H9 (cell line): ENCODE measurements around the gene SARS1. TPM values are rescaled to one million over a fixed set of nuclear protein-coding genes. Genes with fewer than 3 reads are reported as not detected.

Source experiments
- DNase-seq: peaks from one replicate; pipeline ENCODE4 v3.0.0-alpha.2; 2017
- H2AFZ ChIP-seq: one replicate; pipeline ENCODE4 v1.6.1; 2013; ENCODE audit warnings: mild to moderate bottlenecking, low read length, control low read depth, moderate library complexity
- H2AK5ac ChIP-seq: 2 replicates; pipeline ENCODE4 v1.6.1; 2013; ENCODE audit warnings: low read length, control low read depth, mixed read lengths; ENCODE audit not compliant: insufficient read length
- H2BK120ac ChIP-seq: one replicate; pipeline ENCODE4 v1.6.1; 2013; ENCODE audit warnings: low read depth, mild to moderate bottlenecking, low read length, control low read depth, inconsistent platforms; ENCODE audit not compliant: poor library complexity, severe bottlenecking
- H2BK12ac ChIP-seq: 2 replicates; pipeline ENCODE4 v1.6.1; 2013; ENCODE audit warnings: low read length, control low read depth, mixed read lengths, low read depth; ENCODE audit not compliant: insufficient read length
- H2BK15ac ChIP-seq: 2 replicates; pipeline ENCODE4 v1.6.1; 2013; ENCODE audit warnings: low read depth, low read length, control low read depth
- H2BK20ac ChIP-seq: one replicate; pipeline ENCODE4 v1.6.1; 2013; ENCODE audit warnings: low read depth, mild to moderate bottlenecking, low read length, control low read depth, inconsistent platforms; ENCODE audit not compliant: poor library complexity, severe bottlenecking
- H2BK5ac ChIP-seq: 2 replicates; pipeline ENCODE4 v1.6.1; 2013; ENCODE audit warnings: low read length, control low read depth, mixed read lengths; ENCODE audit not compliant: insufficient read length
- H3K14ac ChIP-seq: 2 replicates; pipeline ENCODE4 v1.6.1; 2013; ENCODE audit warnings: low read length, control low read depth; ENCODE audit not compliant: insufficient read depth
- H3K18ac ChIP-seq: 2 replicates; pipeline ENCODE4 v1.6.1; 2013; ENCODE audit warnings: low read depth, mild to moderate bottlenecking, mixed read lengths, low read length, control low read depth; ENCODE audit not compliant: insufficient read length
- H3K23ac ChIP-seq: 2 replicates; pipeline ENCODE4 v1.6.1; 2013; ENCODE audit warnings: low read length, control low read depth, mixed read lengths, low read depth; ENCODE audit not compliant: insufficient read length
- H3K23me2 ChIP-seq: 2 replicates; pipeline ENCODE4 v1.6.1; 2013; ENCODE audit warnings: low read depth, mild to moderate bottlenecking, mixed read lengths, low read length, control low read depth; ENCODE audit not compliant: insufficient read length, poor library complexity, severe bottlenecking
- H3K27ac ChIP-seq: 2 replicates; pipeline ENCODE4 v1.5.1; 2013; ENCODE audit warnings: low read length, control low read depth, mixed read lengths, low read depth; ENCODE audit not compliant: insufficient read length
- H3K27me3 ChIP-seq: 2 replicates; pipeline ENCODE4 v1.6.1; 2013; ENCODE audit warnings: low read length, control low read depth, inconsistent platforms; ENCODE audit not compliant: insufficient read depth
- H3K4ac ChIP-seq: 2 replicates; pipeline ENCODE4 v1.6.1; 2013; ENCODE audit warnings: low read depth, mild to moderate bottlenecking, control low read depth, inconsistent platforms, low read length, moderate library complexity
- H3K4me1 ChIP-seq: 2 replicates; pipeline ENCODE4 v1.6.1; 2013; ENCODE audit warnings: low read length, control low read depth, inconsistent platforms; ENCODE audit not compliant: insufficient read depth
- H3K4me2 ChIP-seq: 2 replicates; pipeline ENCODE4 v1.6.1; 2013; ENCODE audit warnings: low read length, control low read depth, mixed read lengths; ENCODE audit not compliant: insufficient read length, insufficient read depth
- H3K56ac ChIP-seq: 2 replicates; pipeline ENCODE4 v1.6.1; 2013; ENCODE audit warnings: low read depth, mild to moderate bottlenecking, mixed read lengths, low read length, control low read depth; ENCODE audit not compliant: insufficient read length
- H3K79me1 ChIP-seq: 2 replicates; pipeline ENCODE4 v1.6.1; 2013; ENCODE audit warnings: low read depth, mild to moderate bottlenecking, moderate library complexity, low read length, control low read depth, inconsistent platforms; ENCODE audit not compliant: insufficient read depth, poor library complexity, severe bottlenecking
- H3K79me2 ChIP-seq: 2 replicates; pipeline ENCODE4 v1.6.1; 2013; ENCODE audit warnings: low read length, control low read depth, inconsistent platforms; ENCODE audit not compliant: insufficient read depth
- H3K9ac ChIP-seq: 2 replicates; pipeline ENCODE4 v1.6.1; 2013; ENCODE audit warnings: low read length, control low read depth, mixed read lengths; ENCODE audit not compliant: insufficient read length; ENCODE audit errors: extremely low read depth
- H3K9me3 ChIP-seq: one replicate; pipeline ENCODE4 v1.6.1; 2013; ENCODE audit warnings: low read depth, low read length, inconsistent platforms; ENCODE audit not compliant: control insufficient read depth
- H3T11ph ChIP-seq: one replicate; pipeline ENCODE4 v1.6.1; 2013; ENCODE audit warnings: mild to moderate bottlenecking, low read length, control low read depth, inconsistent platforms
- H4K20me1 ChIP-seq: one replicate; pipeline ENCODE4 v1.6.1; 2013; ENCODE audit not compliant: control insufficient read depth, insufficient read length, insufficient read depth
- H4K5ac ChIP-seq: 2 replicates; pipeline ENCODE4 v1.6.1; 2013; ENCODE audit warnings: low read depth, mild to moderate bottlenecking, mixed read lengths, low read length, control low read depth; ENCODE audit not compliant: insufficient read length
- H4K8ac ChIP-seq: replicated peaks from 2 replicates; pipeline ENCODE4 v1.6.1; 2013; ENCODE audit warnings: low read length, control low read depth, mixed read lengths, low read depth; ENCODE audit not compliant: insufficient read length
- H4K91ac ChIP-seq: 2 replicates; pipeline ENCODE4 v1.6.1; 2013; ENCODE audit warnings: low read depth, mild to moderate bottlenecking, moderate library complexity, mixed read lengths, low read length, control low read depth; ENCODE audit not compliant: insufficient read length
- H3K27ac Mint-ChIP-seq, 3 experiments: 2 replicates in 2 of 3; 3 replicates in 1 of 3; pipeline ENCODE4 v1.8.0; 2020 to 2021; ENCODE audit warnings: mixed read lengths in 3 of 3, mild to moderate bottlenecking in 1 of 3, moderate library complexity in 1 of 3
- H3K27me3 Mint-ChIP-seq: 2 replicates; pipeline ENCODE4 v1.8.0; 2021; ENCODE audit warnings: low read depth, mild to moderate bottlenecking, moderate library complexity, mixed read lengths
- H3K36me3 Mint-ChIP-seq, 3 experiments: 2 replicates in 2 of 3; 3 replicates in 1 of 3; pipeline ENCODE4 v1.8.0; 2020 to 2021; ENCODE audit warnings: low read depth in 3 of 3, mixed read lengths in 3 of 3; ENCODE audit not compliant: insufficient read depth in 1 of 3
- H3K4me1 Mint-ChIP-seq, 2 experiments: 2 replicates each; pipeline ENCODE4 v1.8.0; 2020; ENCODE audit warnings: mixed read lengths in 2 of 2
- H3K4me3 Mint-ChIP-seq, 2 experiments: 2 replicates in 1 of 2; 3 replicates in 1 of 2; pipeline ENCODE4 v1.8.0; 2020 to 2021; ENCODE audit warnings: mild to moderate bottlenecking in 2 of 2, mixed read lengths in 2 of 2, moderate library complexity in 1 of 2
- H3K9me3 Mint-ChIP-seq, 2 experiments: 2 replicates in 1 of 2; 3 replicates in 1 of 2; pipeline ENCODE4 v1.8.0; 2020; ENCODE audit warnings: mild to moderate bottlenecking in 2 of 2, mixed read lengths in 2 of 2, moderate library complexity in 1 of 2
- CTCF ChIP-seq: fragments of 200-600 bp; sonication (generic); conservative IDR thresholded peaks from 3 replicates; pipeline ENCODE4 v1.8.0; 2021; ENCODE audit warnings: antibody characterized with exemption, mild to moderate bottlenecking
- WGBS: extraction: QIAGEN DNeasy Blood & Tissue Kit; methylation state at CpG from one replicate; pipeline ENCODE4 v1.1.7; 2013; ENCODE audit warnings: missing lambda C conversion rate, low lambda C conversion rate, mixed read lengths; ENCODE audit not compliant: insufficient read length; ENCODE audit errors: extremely low coverage; 5-methylcytosine and 5-hydroxymethylcytosine counted together
- total RNA-seq: library from RNA; stranded (reverse); gene quantifications from 2 replicates; pipeline ENCODE4 v1.2.1, GENCODE V29; 2021

The SARS1 gene
- total RNA-seq, 1 experiment from 2014 or later, result 139 TPM

GRCh38 chr1:109207467-109208103 lies 6.1 kb upstream of the SARS1 start:
- peaks cover 0 to 4% of the 10 kb centered on the region in 2 experiments; a peak in 2 of 4 replicates for H3K4me1 Mint-ChIP-seq
- no peaks in the 10 kb centered on the region for H3K27me3 ChIP-seq
- peaks cover 4% of the 10 kb centered on the region for H3K27me3 Mint-ChIP-seq
- H2BK20ac ChIP-seq, result no peak overlapping the region
- no peaks in the 10 kb centered on the region for H3K4me1 ChIP-seq
- no peak overlapping the region for H3K4ac ChIP-seq
- TF ChIP-seq CTCF, result no peak
- no peak overlapping the region for H2AFZ ChIP-seq
- no peak overlapping the region for H4K5ac ChIP-seq
- no peaks in the 10 kb centered on the region for H3K9me3 Mint-ChIP-seq
- no peak overlapping the region for H3K56ac ChIP-seq
- H3K23me2 ChIP-seq, result no peaks in the 10 kb centered on the region
- H4K8ac ChIP-seq, result no peak overlapping the region
- no peak overlapping the region for H4K91ac ChIP-seq
- no peaks in the 10 kb centered on the region for H3K36me3 Mint-ChIP-seq
- H3K27ac ChIP-seq, result no peak overlapping the region
- no peak overlapping the region for H2BK15ac ChIP-seq
- no peak overlapping the region for H3K18ac ChIP-seq
- no peaks in the 10 kb centered on the region for H3K79me2 ChIP-seq
- H3K23ac ChIP-seq, result no peak overlapping the region
- no peak overlapping the region for H3K14ac ChIP-seq
- H3K4me2 ChIP-seq, result no peak overlapping the region
- no peak overlapping the region for H3K9ac ChIP-seq
- H4K20me1 ChIP-seq, result no peaks in the 10 kb centered on the region
- no peak overlapping the region for H2AK5ac ChIP-seq
- no CpG with 5 or more reads among the region's 7 CpGs for WGBS
- H3K27ac Mint-ChIP-seq, result no peak overlapping the region
- H2BK5ac ChIP-seq, result no peak overlapping the region
- H2BK120ac ChIP-seq, result no peak overlapping the region
- H3K4me3 Mint-ChIP-seq, result no peak overlapping the region
- no peaks in the 10 kb centered on the region for H3K9me3 ChIP-seq
- H3T11ph ChIP-seq, result no peak overlapping the region
- DNase-seq, result no peak
- H3K79me1 ChIP-seq, result no peaks in the 10 kb centered on the region
- no peak overlapping the region for H2BK12ac ChIP-seq
